OCI-LY3 (cell line): ENCODE results near the gene CNDP2.

Experiments used
- EZH2phosphoT487 ChIP-seq: fragments of 200-600 bp; shearing (Covaris generic); IDR thresholded peaks from 2 replicates; pipeline ENCODE4 v1.6.1; 2018; ENCODE audit warnings: antibody characterized with exemption, mixed run types, low read depth
- TF ChIP-seq, protein P1 (sequence below): fragments of 200-600, 300-600 bp; sonication (generic); IDR thresholded peaks from 2 replicates; pipeline ENCODE4 v1.5.1; 2014; ENCODE audit warnings: antibody characterized with exemption, low read length, low read depth

DNA sequence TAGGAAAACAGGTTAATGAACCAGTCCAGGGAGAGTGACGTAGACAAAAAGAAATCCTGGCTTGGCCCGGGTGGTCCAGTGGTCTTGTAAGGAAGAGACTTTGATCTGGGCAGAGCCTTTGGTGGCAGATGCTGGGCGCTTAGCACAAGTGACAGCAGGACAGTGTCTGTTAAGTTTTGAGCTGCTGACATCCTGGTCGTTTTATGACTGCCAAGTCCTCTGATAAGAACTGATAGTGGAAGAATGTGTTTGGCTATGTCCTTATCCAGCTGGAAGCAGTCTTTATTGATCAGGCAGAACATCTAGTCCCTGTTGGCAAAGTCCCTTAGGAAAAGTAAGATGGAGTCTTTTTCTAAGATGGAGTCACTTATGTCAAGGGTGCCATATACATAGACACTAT, 74.1 kb downstream of the CNDP2 start:
- TF ChIP-seq, protein P1, sequence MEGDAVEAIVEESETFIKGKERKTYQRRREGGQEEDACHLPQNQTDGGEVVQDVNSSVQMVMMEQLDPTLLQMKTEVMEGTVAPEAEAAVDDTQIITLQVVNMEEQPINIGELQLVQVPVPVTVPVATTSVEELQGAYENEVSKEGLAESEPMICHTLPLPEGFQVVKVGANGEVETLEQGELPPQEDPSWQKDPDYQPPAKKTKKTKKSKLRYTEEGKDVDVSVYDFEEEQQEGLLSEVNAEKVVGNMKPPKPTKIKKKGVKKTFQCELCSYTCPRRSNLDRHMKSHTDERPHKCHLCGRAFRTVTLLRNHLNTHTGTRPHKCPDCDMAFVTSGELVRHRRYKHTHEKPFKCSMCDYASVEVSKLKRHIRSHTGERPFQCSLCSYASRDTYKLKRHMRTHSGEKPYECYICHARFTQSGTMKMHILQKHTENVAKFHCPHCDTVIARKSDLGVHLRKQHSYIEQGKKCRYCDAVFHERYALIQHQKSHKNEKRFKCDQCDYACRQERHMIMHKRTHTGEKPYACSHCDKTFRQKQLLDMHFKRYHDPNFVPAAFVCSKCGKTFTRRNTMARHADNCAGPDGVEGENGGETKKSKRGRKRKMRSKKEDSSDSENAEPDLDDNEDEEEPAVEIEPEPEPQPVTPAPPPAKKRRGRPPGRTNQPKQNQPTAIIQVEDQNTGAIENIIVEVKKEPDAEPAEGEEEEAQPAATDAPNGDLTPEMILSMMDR = no peak
- no peak for TF ChIP-seq EZH2phosphoT487
